ENCODE results near the gene SCAPER. TPM values are rescaled to one million over a fixed set of nuclear protein-coding genes. Genes with fewer than 3 reads are reported as not detected.
"Not testable (repeated sequence)": the region's sequence is repeated elsewhere in the genome, so short reads cannot be mapped to it uniquely, and the experiment has no call there.

Gene SCAPER
- total RNA-seq, 2 donors from 2014 or later: 25.8 to 56.7 TPM

GRCh38 chr15:76932135-76932966, 27.2 kb upstream of the SCAPER start:
- Mint-ChIP-seq H3K27me3 (no peaks in the 10 kb centered on the region), H3K4me1 (peaks cover 13% of the 10 kb centered on the region), H3K9me3 (no peaks in the 10 kb centered on the region), H3K27ac (peak overlapping the region; percentile 56), H3K4me3 (peak overlapping the region; percentile 81), H3K36me3 (ENCODE audit: low read depth) (peaks cover 42% of the 10 kb centered on the region)
- ATAC-seq (replicated peaks): no peak

- Mint-ChIP-seq H3K4me3 (peak within 1 kb of the TSS; percentile 81), H3K4me1 (peaks cover 13% of the 10 kb centered on the region), H3K27me3 (no peaks in the 10 kb centered on the region), H3K9me3 (no peaks in the 10 kb centered on the region), H3K27ac (peak within 1 kb of the TSS; percentile 56), H3K36me3 (ENCODE audit: low read depth) (peaks cover 35% of the 10 kb centered on the region)
- peak; percentile 99 for ATAC-seq (replicated peaks)
Observed at GRCh38 chr15:76931397-76932134, 26.4 kb upstream of the SCAPER start, which contains the start of gene RCN2. Gene RCN2, plus strand, starts transcription at chr15:76931749. Its CDS starts 93 bp downstream, at chr15:76931842.

GRCh38 chr15:76930831-76931396, 25.8 kb upstream of the SCAPER start:
- peaks cover 31% of the 10 kb centered on the region for H3K36me3 Mint-ChIP-seq (ENCODE audit: low read depth)
- no peaks in the 10 kb centered on the region for H3K27me3 Mint-ChIP-seq
- H3K4me1 Mint-ChIP-seq: peaks cover 13% of the 10 kb centered on the region
- no peaks in the 10 kb centered on the region for H3K9me3 Mint-ChIP-seq
- H3K27ac Mint-ChIP-seq: peak overlapping the region; percentile 53
- ATAC-seq (replicated peaks): no peak
- peak overlapping the region; percentile 81 for H3K4me3 Mint-ChIP-seq

- peaks cover 6% of the 10 kb centered on the region for H3K4me1 Mint-ChIP-seq
- H3K9me3 Mint-ChIP-seq: no peaks in the 10 kb centered on the region
- no peak overlapping the region for H3K4me3 Mint-ChIP-seq
- H3K36me3 Mint-ChIP-seq (ENCODE audit: low read depth): peaks cover 14% of the 10 kb centered on the region
- no peak overlapping the region for H3K27ac Mint-ChIP-seq
- H3K27me3 Mint-ChIP-seq: peaks cover 3% of the 10 kb centered on the region
- ATAC-seq (replicated peaks): no peak
Observed at GRCh38 chr15:76929011-76929760, 24.0 kb upstream of the SCAPER start.

GRCh38 chr15:76928201-76928600, 23.1 kb upstream of the SCAPER start:
- Mint-ChIP-seq H3K9me3 (no peaks in the 10 kb centered on the region), H3K4me1 (peaks cover 5% of the 10 kb centered on the region), H3K27ac (no peak overlapping the region), H3K36me3 (ENCODE audit: low read depth) (peaks cover 6% of the 10 kb centered on the region), H3K4me3 (no peak overlapping the region), H3K27me3 (peaks cover 3% of the 10 kb centered on the region)
- no peak for ATAC-seq (replicated peaks)

- H3K27ac Mint-ChIP-seq: no peak overlapping the region
- no peak for ATAC-seq (replicated peaks)
- peaks cover 12% of the 10 kb centered on the region for H3K27me3 Mint-ChIP-seq
- no peak overlapping the region for H3K4me3 Mint-ChIP-seq
- H3K9me3 Mint-ChIP-seq: no peaks in the 10 kb centered on the region
- no peaks in the 10 kb centered on the region for H3K4me1 Mint-ChIP-seq
- H3K36me3 Mint-ChIP-seq (ENCODE audit: low read depth): no peaks in the 10 kb centered on the region
Observed at GRCh38 chr15:76916369-76916768, 11.2 kb upstream of the SCAPER start.

- Mint-ChIP-seq H3K9me3 (no peaks in the 10 kb centered on the region), H3K27ac (no peak overlapping the region), H3K4me1 (no peaks in the 10 kb centered on the region), H3K4me3 (no peak overlapping the region), H3K36me3 (ENCODE audit: low read depth) (no peaks in the 10 kb centered on the region), H3K27me3 (peaks cover 12% of the 10 kb centered on the region)
- ATAC-seq (replicated peaks): no peak
Observed at GRCh38 chr15:76913737-76914136, 8.6 kb upstream of the SCAPER start.

- peaks cover 12% of the 10 kb centered on the region for H3K27me3 Mint-ChIP-seq
- no peaks in the 10 kb centered on the region for H3K4me1 Mint-ChIP-seq
- no peaks in the 10 kb centered on the region for H3K9me3 Mint-ChIP-seq
- no peak for ATAC-seq (replicated peaks)
- H3K4me3 Mint-ChIP-seq: no peak overlapping the region
- H3K36me3 Mint-ChIP-seq (ENCODE audit: low read depth): no peaks in the 10 kb centered on the region
- no peak overlapping the region for H3K27ac Mint-ChIP-seq
Observed at GRCh38 chr15:76912430-76912829, 7.3 kb upstream of the SCAPER start.

GRCh38 chr15:76905855-76906254, 715 bp upstream of the SCAPER start:
- H3K27ac Mint-ChIP-seq: peak overlapping the region; percentile 91
- H3K4me1 Mint-ChIP-seq: peaks cover 15% of the 10 kb centered on the region
- H3K4me3 Mint-ChIP-seq: peak overlapping the region; percentile 92
- no peaks in the 10 kb centered on the region for H3K27me3 Mint-ChIP-seq
- no peak for ATAC-seq (replicated peaks)
- no peaks in the 10 kb centered on the region for H3K36me3 Mint-ChIP-seq (ENCODE audit: low read depth)
- H3K9me3 Mint-ChIP-seq: no peaks in the 10 kb centered on the region

GRCh38 chr15:76904461-76905012, 603 bp downstream of the SCAPER start:
- peak; percentile 61 for ATAC-seq (replicated peaks)
- Mint-ChIP-seq H3K36me3 (ENCODE audit: low read depth) (no peaks in the 10 kb centered on the region), H3K4me3 (peak overlapping the region; percentile 92), H3K9me3 (no peaks in the 10 kb centered on the region), H3K4me1 (peaks cover 15% of the 10 kb centered on the region), H3K27me3 (no peaks in the 10 kb centered on the region), H3K27ac (peak overlapping the region; percentile 91)

GRCh38 chr15:76903251-76903681, 1.9 kb downstream of the SCAPER start:
- no peaks in the 10 kb centered on the region for H3K9me3 Mint-ChIP-seq
- H3K4me1 Mint-ChIP-seq: peaks cover 15% of the 10 kb centered on the region
- H3K36me3 Mint-ChIP-seq (ENCODE audit: low read depth): no peaks in the 10 kb centered on the region
- peak overlapping the region; percentile 92 for H3K4me3 Mint-ChIP-seq
- H3K27me3 Mint-ChIP-seq: no peaks in the 10 kb centered on the region
- peak overlapping the region; percentile 91 for H3K27ac Mint-ChIP-seq
- ATAC-seq (replicated peaks): no peak

- H3K27me3 Mint-ChIP-seq: no peaks in the 10 kb centered on the region
- ATAC-seq (replicated peaks): no peak
- H3K4me3 Mint-ChIP-seq: no peak overlapping the region
- H3K27ac Mint-ChIP-seq: no peak overlapping the region
- H3K9me3 Mint-ChIP-seq: no peaks in the 10 kb centered on the region
- H3K36me3 Mint-ChIP-seq (ENCODE audit: low read depth): no peaks in the 10 kb centered on the region
- peaks cover 15% of the 10 kb centered on the region for H3K4me1 Mint-ChIP-seq
Observed at GRCh38 chr15:76901965-76902364, 3.2 kb downstream of the SCAPER start.

GRCh38 chr15:76899931-76900310, 5.2 kb downstream of the SCAPER start:
- not testable (repeated sequence) for H3K27ac Mint-ChIP-seq; H3K27me3 Mint-ChIP-seq; H3K4me3 Mint-ChIP-seq; ATAC-seq (replicated peaks); H3K9me3 Mint-ChIP-seq
- Mint-ChIP-seq H3K4me1 (peaks cover 17% of the 10 kb centered on the region), H3K36me3 (ENCODE audit: low read depth) (peaks cover 15% of the 10 kb centered on the region)
